ENCODE results near the gene KLHL2.
A peak's percentile ranks its signal among the peaks of the same experiment; 100 is the strongest.

Gene KLHL2

DNA sequence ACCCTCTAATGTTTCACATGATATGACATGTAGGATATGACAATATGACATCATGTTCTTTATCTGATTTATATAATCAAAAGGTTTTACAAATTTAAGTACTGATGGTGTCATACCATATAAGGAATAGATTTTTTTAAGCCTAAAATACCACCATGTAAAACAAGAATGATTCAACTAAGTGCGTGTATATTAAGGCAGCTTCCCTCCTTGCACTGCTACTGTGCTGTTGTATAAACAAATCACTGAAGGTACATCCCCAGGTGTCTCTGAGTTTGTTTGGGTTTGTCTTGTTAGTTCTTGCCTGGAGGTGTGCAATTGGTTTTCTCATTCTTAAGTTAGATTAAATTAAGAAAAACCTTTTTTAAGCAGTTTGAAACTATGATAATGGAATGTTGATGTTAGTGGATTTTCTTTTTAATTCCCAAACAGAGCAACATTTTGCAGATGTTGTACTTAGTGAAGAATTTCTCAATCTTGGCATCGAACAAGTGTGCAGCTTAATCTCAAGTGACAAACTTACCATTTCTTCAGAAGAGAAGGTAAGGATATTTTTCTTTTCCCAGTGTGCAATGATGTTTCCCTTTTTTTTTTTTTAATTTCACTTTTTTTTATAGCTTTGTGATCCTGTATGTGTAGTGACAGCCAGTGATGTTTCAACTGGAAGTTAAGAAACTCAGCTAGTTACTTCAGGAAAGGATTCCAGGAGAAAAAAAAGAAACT, 86.7 kb downstream of the KLHL2 start:
- DNase-seq, result no peak

GRCh38 chr4:165294907-165295306, 87.5 kb downstream of the KLHL2 start:
- peak; percentile 16 for DNase-seq

DNA sequence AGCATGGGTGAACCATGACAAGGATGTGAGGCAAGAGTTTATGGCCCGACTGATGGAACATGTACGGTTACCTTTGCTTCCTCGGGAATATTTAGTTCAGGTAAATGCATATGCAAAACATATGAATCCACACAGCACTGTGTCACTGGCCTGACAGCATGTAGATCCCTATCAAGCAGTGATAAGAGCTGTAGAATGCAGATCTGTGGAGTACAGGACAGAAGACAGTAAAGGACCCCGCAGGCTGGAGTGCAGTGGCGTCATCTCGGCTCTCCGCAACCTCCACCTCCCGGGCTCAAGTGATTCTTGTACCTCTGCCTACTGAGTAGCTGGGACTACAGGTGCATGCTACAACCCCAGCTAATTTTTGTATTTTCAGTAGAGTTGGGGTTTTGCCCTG, 90.3 kb downstream of the KLHL2 start:
- no peak for DNase-seq

GRCh38 chr4:165299399-165300060, 92.2 kb downstream of the KLHL2 start:
- DNase-seq, result no peak

- DNase-seq, result peak; percentile 37
Observed at GRCh38 chr4:165301833-165302232, 94.5 kb downstream of the KLHL2 start.

- DNase-seq, result no peak
Observed at GRCh38 chr4:165302658-165303057, 95.3 kb downstream of the KLHL2 start.

- no peak for DNase-seq
Observed at GRCh38 chr4:165308166-165308565, 100.8 kb downstream of the KLHL2 start.

- no peak for DNase-seq
Observed at GRCh38 chr4:165308606-165309005, 101.2 kb downstream of the KLHL2 start.

GRCh38 chr4:165309456-165309855, 102.1 kb downstream of the KLHL2 start:
- no peak for DNase-seq

- no peak for DNase-seq
Observed at GRCh38 chr4:165312506-165312905, 105.1 kb downstream of the KLHL2 start.

DNA sequence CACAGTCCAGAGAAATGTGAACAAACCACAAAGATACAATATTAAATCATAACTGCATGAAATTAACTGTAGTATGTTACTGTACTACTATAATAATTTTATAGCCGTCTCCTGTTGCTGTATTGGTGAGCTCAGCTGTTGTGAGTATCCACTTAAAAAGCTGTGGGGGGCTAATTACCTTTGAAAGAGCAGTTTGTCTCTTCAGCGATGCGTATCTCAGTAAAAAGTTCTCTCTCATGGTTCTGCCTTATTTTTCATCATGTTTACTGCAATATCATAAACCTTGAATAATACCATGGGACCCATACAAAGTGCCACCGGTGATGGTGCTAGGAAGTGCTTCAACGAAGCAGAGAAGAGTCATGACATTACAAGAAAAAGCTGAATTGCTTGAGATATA, 111.7 kb downstream of the KLHL2 start:
- DNase-seq, result no peak

DNA sequence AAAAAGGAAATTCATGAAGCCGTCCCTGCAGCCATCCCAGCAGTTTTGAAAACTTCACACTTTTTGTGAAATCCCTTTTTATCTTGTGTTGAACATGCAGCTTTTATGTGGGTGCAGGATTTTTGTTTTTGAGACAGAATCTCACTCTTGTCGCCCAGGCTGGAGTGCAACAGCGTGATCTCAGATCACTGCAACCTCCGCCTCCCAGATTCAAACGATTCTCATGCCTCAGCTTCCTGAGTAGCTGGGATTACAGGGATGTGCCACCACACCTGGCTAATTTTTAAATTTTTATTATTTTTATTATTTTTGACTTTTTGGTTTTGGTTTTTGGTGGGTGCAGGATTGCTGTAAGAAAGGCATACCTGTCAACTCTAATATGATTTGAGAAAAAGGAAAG, 112.1 kb downstream of the KLHL2 start:
- no peak for DNase-seq

- no peak for DNase-seq
Observed at GRCh38 chr4:165324236-165324917, 117.0 kb downstream of the KLHL2 start.

DNA sequence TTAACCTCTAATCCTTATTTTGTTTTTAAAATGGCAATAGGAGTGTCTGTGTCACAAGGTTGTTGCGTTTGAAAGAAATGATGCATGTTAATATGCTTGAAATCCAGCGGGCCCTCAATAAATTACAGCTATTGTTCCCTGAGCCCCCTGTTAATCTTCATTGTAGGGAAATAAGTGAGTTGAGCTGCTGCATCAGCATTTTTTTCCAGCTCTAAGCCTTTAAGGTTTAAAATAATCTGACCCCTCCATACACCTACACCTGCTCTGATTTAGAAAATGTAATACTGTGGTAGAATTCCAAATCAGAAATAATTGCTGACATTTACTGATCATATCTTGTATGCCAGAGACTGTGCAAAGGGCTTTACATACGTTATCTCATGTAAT, 117.5 kb downstream of the KLHL2 start:
- DNase-seq, result no peak

GRCh38 chr4:165325732-165326512, 118.6 kb downstream of the KLHL2 start:
- peak; percentile 55 for DNase-seq

GRCh38 chr4:165326831-165327210, 119.5 kb downstream of the KLHL2 start:
- DNase-seq, result peak; percentile 26

DNA sequence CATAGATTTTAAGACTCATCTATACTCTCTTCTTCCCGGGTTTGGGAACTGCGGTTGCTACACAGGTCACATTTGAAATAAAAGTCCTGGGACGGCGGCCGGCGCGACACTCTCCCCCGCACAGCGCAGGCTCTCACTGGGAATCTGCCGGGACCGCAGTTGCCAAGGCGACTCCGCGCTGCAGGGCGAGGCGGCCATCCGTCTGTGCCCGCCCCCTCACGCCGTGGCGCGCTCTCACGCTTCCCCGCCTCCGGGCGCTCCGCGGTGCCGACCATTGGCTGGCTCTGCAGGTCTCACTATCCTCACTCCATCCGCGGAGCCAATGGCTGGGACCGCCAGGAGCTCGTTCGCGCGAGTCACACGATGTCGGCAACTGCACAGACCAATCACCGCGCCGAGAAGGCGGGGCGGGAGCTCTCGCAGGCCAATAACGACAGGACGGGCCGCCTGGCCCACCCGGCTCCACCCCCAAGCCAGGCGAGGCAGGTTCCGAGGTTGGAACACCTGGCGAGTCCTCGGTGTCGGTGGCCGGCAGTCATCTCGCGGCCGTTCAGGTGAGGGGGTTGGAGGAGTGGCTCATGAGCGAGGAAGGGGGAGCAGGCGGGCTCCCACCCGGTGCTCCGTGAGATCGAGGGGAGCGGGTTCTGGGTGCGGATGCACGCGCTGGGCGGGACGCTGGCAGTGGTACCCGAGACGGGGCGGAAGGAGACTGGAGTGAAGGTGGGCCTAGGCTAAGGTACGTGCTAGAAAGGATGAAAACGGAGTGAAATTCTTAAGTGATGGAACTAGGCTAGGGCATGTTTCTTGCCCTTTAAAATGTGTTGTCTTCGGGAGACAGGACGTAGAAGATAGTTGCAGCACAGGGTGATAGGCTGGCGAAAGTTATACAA, 120.1 kb downstream of the KLHL2 start, which contains the start of gene MSMO1:
MSMO1 (plus strand) TSS at position 459 of the 890 bp plus-strand sequence. CDS start 5,702 bp downstream, outside the sequence.
- peak; percentile 100 for DNase-seq

DNA sequence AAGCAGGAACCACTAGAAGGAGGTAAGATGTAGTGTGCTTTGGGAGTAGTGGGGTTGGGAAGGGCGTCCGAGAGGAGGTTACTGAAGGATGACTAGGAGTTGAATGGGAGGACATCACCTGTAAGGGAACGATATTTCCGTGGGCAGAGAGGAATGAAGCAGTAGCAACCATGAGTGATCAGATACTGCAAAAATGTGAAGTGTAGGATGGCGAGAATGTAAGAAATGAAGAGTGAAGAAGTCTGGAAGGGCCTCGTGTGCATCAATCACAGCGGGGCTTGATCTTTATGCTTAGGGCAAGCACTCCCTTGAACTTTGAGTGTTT, 120.7 kb downstream of the KLHL2 start:
- DNase-seq, result no peak

- DNase-seq, result no peak
Observed at GRCh38 chr4:165328708-165329107, 121.3 kb downstream of the KLHL2 start.

GRCh38 chr4:165330071-165330470, 122.7 kb downstream of the KLHL2 start:
- no peak for DNase-seq

DNA sequence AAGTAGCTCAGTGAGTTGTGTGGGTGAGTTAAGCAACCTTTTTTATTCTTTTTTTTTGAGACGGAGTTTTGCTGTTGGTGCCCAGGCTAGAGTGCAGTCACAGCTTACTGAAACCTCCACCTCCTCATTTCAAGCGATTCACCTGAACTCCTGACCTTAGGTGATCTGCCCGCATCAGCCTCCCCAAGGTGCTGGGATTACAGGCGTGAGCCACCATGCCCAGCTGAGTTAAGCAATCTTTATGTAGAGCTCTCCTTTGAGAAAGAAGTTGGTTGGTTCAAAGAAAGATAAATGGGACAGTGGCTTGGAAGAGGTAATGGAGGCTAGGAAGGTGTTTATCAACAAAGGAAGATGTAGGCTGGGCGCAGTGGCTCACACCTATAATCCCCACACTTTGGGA, 123.3 kb downstream of the KLHL2 start:
- DNase-seq, result no peak

- DNase-seq, result peak; percentile 71
Observed at GRCh38 chr4:165331359-165331758, 124.0 kb downstream of the KLHL2 start.
